OCI-LY1 (cell line): ENCODE measurements around the gene DOK6.

Source experiments
- H2AFZ ChIP-seq: fragments of 200-600 bp; sonication (generic), shearing (Covaris generic); 2 replicates; pipeline ENCODE4 v1.6.0; 2014; ENCODE audit warnings: antibody characterized with exemption, mild to moderate bottlenecking, low read length
- H3F3A ChIP-seq: fragments of 200-600 bp; sonication (generic), shearing (Covaris generic); 2 replicates; pipeline ENCODE4 v1.6.0; 2014; ENCODE audit warnings: mild to moderate bottlenecking, antibody characterized with exemption, low read length, moderate library complexity; ENCODE audit not compliant: insufficient read depth
- H3K27ac ChIP-seq: fragments of 200-600 bp; sonication (generic); 2 replicates; pipeline ENCODE4 v1.5.1; 2014; ENCODE audit warnings: low read length, mixed run types, mild to moderate bottlenecking, low read depth; ENCODE audit not compliant: poor library complexity, severe bottlenecking
- H3K27me3 ChIP-seq: fragments of 200-600 bp; sonication (generic); 2 replicates; pipeline ENCODE4 v1.6.0; 2014; ENCODE audit warnings: antibody characterized with exemption, mild to moderate bottlenecking, low read length, moderate library complexity; ENCODE audit not compliant: insufficient read depth
- H3K36me3 ChIP-seq: fragments of 200-600 bp; sonication (generic); 2 replicates; pipeline ENCODE4 v1.6.1; 2014; ENCODE audit warnings: mild to moderate bottlenecking, antibody characterized with exemption, low read length, moderate library complexity, mixed read lengths; ENCODE audit not compliant: insufficient read depth
- H3K4me1 ChIP-seq: fragments of 200-600 bp; sonication (generic); 2 replicates; pipeline ENCODE4 v1.5.1; 2014; ENCODE audit warnings: mild to moderate bottlenecking, low read length, moderate library complexity; ENCODE audit not compliant: insufficient read depth, severe bottlenecking
- H3K4me2 ChIP-seq: fragments of 200-600 bp; sonication (generic), shearing (Covaris generic); 2 replicates; pipeline ENCODE4 v1.6.1; 2014; ENCODE audit warnings: low read length
- H3K4me3 ChIP-seq: fragments of 200-600 bp; sonication (generic); 2 replicates; pipeline ENCODE4 v1.5.1; 2014; ENCODE audit warnings: low read length, low read depth, mild to moderate bottlenecking, mixed read lengths; ENCODE audit not compliant: poor library complexity, severe bottlenecking
- H3K79me2 ChIP-seq: fragments of 200-600 bp; shearing (Covaris generic); 2 replicates; pipeline ENCODE4 v1.6.1; 2016; ENCODE audit warnings: mixed run types, low read length, mixed read lengths; ENCODE audit not compliant: insufficient read depth
- H3K9ac ChIP-seq: fragments of 200-600 bp; sonication (generic), shearing (Covaris generic); 2 replicates; pipeline ENCODE4 v1.6.1; 2014; ENCODE audit warnings: mild to moderate bottlenecking, low read length, mixed read lengths
- H3K9me2 ChIP-seq: fragments of 200-600 bp; sonication (generic), shearing (Covaris generic); 2 replicates; pipeline ENCODE4 v1.6.1; 2014; ENCODE audit warnings: low read depth, mild to moderate bottlenecking, low read length, mixed read lengths
- H3K9me3 ChIP-seq: fragments of 200-600 bp; shearing (Covaris generic); 2 replicates; pipeline ENCODE4 v1.6.1; 2014; ENCODE audit warnings: low read length, mixed read lengths
- H4K20me1 ChIP-seq: fragments of 200-600 bp; sonication (generic), shearing (Covaris generic); 2 replicates; pipeline ENCODE4 v1.6.0; 2016; ENCODE audit warnings: mild to moderate bottlenecking, low read length; ENCODE audit not compliant: insufficient read depth
- CTCF ChIP-seq: fragments of 200-600 bp; sonication (generic), shearing (Covaris generic); IDR thresholded peaks from 2 replicates; pipeline ENCODE4 v1.5.1; 2017; ENCODE audit warnings: mild to moderate bottlenecking, antibody characterized with exemption, low read length, moderate library complexity, mixed read lengths
- EZH2 ChIP-seq: fragments of 200-600 bp; sonication (generic), shearing (Covaris generic); IDR thresholded peaks from 2 replicates; pipeline ENCODE4 v1.8.0; 2017; ENCODE audit warnings: borderline replicate concordance, mixed run types, mild to moderate bottlenecking, antibody characterized with exemption, low read length, moderate library complexity, mixed read lengths

Gene DOK6

GRCh38 chr18:69397096-69397495 is 3.6 kb upstream of the DOK6 start:
- Histone ChIP-seq H3K4me3 (no peak overlapping the region), H3K79me2 (no peaks in the 10 kb centered on the region), H3K9ac (no peak overlapping the region), H3K27ac (no peak overlapping the region), H3K9me2 (no peaks in the 10 kb centered on the region), H3K27me3 (no peaks in the 10 kb centered on the region), H3K4me2 (no peak overlapping the region), H2AFZ (no peak overlapping the region), H4K20me1 (no peaks in the 10 kb centered on the region), H3K36me3 (no peaks in the 10 kb centered on the region), H3F3A (no peaks in the 10 kb centered on the region), H3K4me1 (no peaks in the 10 kb centered on the region), H3K9me3 (no peaks in the 10 kb centered on the region)
- TF ChIP-seq CTCF (no peak), EZH2 (no peak)

DNA sequence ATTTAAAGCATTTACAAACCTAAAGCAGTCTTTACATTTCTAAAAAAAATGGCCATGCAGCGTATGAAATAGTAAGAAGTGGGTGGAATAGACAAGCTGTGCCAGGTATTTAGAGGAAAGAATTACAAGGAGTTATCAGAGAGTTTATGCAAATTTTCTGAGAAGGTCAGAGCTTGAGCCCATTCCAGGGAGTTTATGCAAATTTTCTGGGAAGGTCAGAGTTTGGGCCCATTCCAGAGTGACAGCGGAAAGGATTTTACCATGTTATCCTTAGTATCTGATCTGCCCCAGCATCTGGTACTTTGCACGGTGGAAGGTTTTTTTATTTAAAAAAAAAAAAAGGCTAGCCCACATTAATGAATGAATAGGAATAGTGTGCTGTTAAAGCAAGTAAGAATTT is 1.4 kb upstream of the DOK6 start:
- no peak overlapping the region for H3K4me3 ChIP-seq
- no peaks in the 10 kb centered on the region for H3F3A ChIP-seq
- H3K9me2 ChIP-seq, result no peaks in the 10 kb centered on the region
- TF ChIP-seq CTCF, result no peak
- TF ChIP-seq EZH2, result no peak
- H3K9ac ChIP-seq, result no peak overlapping the region
- H3K79me2 ChIP-seq, result no peaks in the 10 kb centered on the region
- H3K36me3 ChIP-seq, result no peaks in the 10 kb centered on the region
- H2AFZ ChIP-seq, result no peak overlapping the region
- no peak overlapping the region for H3K4me2 ChIP-seq
- H4K20me1 ChIP-seq, result no peaks in the 10 kb centered on the region
- H3K4me1 ChIP-seq, result no peaks in the 10 kb centered on the region
- no peaks in the 10 kb centered on the region for H3K27me3 ChIP-seq
- H3K27ac ChIP-seq, result no peak overlapping the region
- H3K9me3 ChIP-seq, result no peaks in the 10 kb centered on the region

GRCh38 chr18:69400976-69401225 is 213 bp downstream of the DOK6 start:
- no peaks in the 10 kb centered on the region for H3K27me3 ChIP-seq
- H3K4me2 ChIP-seq, result no peak overlapping the region
- no peaks in the 10 kb centered on the region for H3K36me3 ChIP-seq
- no peaks in the 10 kb centered on the region for H3K9me2 ChIP-seq
- no peak overlapping the region for H2AFZ ChIP-seq
- TF ChIP-seq EZH2 (no peak), CTCF (no peak)
- H3K27ac ChIP-seq, result no peak overlapping the region
- H3K79me2 ChIP-seq, result no peaks in the 10 kb centered on the region
- H3K9ac ChIP-seq, result no peak overlapping the region
- H4K20me1 ChIP-seq, result no peaks in the 10 kb centered on the region
- H3K4me3 ChIP-seq, result no peak overlapping the region
- no peaks in the 10 kb centered on the region for H3K9me3 ChIP-seq
- H3K4me1 ChIP-seq, result no peaks in the 10 kb centered on the region
- H3F3A ChIP-seq, result no peaks in the 10 kb centered on the region
